B cell (primary cell): ENCODE data around the gene CDK6. TPM values are rescaled to one million over a fixed set of nuclear protein-coding genes. Genes with fewer than 3 reads are reported as not detected.
"Not testable (repeated sequence)": the region's sequence is repeated elsewhere in the genome, so short reads cannot be mapped to it uniquely, and the experiment has no call there.

Experiments used
- ATAC-seq: fragments of 200-7000 bp; cut with Tn5 transposase; one replicate; pipeline ENCODE4 v1.10.0; 2021; ENCODE audit warnings: low read depth, mild to moderate bottlenecking, moderate number of reproducible peaks, moderate library complexity
- CTCF ChIA-PET: fragments of 350-600 bp; sonication (Branson Sonifier 250); formaldehyde crosslinking; loops from one replicate; lab custom pipeline; 2021; ENCODE audit warnings: antibody characterized with exemption, inconsistent platforms; lab: Charles Lee
- POLR2A ChIA-PET: fragments of 350-600 bp; sonication (Branson Sonifier 250); formaldehyde crosslinking; loops from one replicate; lab custom pipeline; 2021; ENCODE audit warnings: antibody characterized with exemption; lab: Charles Lee
- DNase-seq: peaks from one replicate; pipeline ENCODE4 v3.0.0; 2013
- H2AFZ ChIP-seq: 2 replicates; pipeline ENCODE4 v1.6.1; 2012; ENCODE audit warnings: mild to moderate bottlenecking, low read depth, low read length; ENCODE audit not compliant: insufficient read depth, poor library complexity, severe bottlenecking
- H3K27ac ChIP-seq, 2 donors: 1 replicate in 1 of 2; 2 replicates in 1 of 2; pipeline ENCODE4 v1.5.1; 2012 to 2013; ENCODE audit warnings: low read length in 2 of 2, mild to moderate bottlenecking in 2 of 2, moderate library complexity in 1 of 2
- H3K27me3 ChIP-seq, 4 experiments: fragments of 200-600 bp in 1 of 4; sonication (generic) in 1 of 4; replicated peaks in 1 of 4; 1 replicate in 2 of 4; 2 replicates in 2 of 4; pipeline versions ENCODE4 v1.6.1 to v1.7.0; 2013 to 2016; ENCODE audit warnings: low read length in 3 of 4, mild to moderate bottlenecking in 2 of 4, mixed read lengths in 1 of 4, moderate library complexity in 1 of 4; ENCODE audit not compliant: insufficient read depth in 4 of 4, control insufficient read depth in 3 of 4; ENCODE audit errors: control extremely low read depth in 1 of 4
- H3K36me3 ChIP-seq, 2 experiments: replicated peaks in 1 of 2; 1 replicate in 1 of 2; 2 replicates in 1 of 2; pipeline versions ENCODE4 v1.6.1 to v1.7.1; 2013; ENCODE audit warnings: low read length in 1 of 2; ENCODE audit not compliant: insufficient read depth in 2 of 2, control insufficient read depth in 1 of 2; ENCODE audit errors: control extremely low read depth in 1 of 2, extremely low read depth in 1 of 2
- H3K4me1 ChIP-seq, 2 donors: fragments of 200-600 bp in 1 of 2; sonication (generic) in 1 of 2; 1 replicate in 1 of 2; 2 replicates in 1 of 2; pipeline versions ENCODE4 v1.5.1 to v1.6.1; 2013 to 2017; ENCODE audit warnings: low read length in 2 of 2; ENCODE audit not compliant: control insufficient read depth in 2 of 2, insufficient read depth in 2 of 2
- H3K4me2 ChIP-seq: replicated peaks from 2 replicates; pipeline ENCODE3; 2012; ENCODE audit warnings: mild to moderate bottlenecking, low read depth, low read length; ENCODE audit not compliant: poor library complexity, severe bottlenecking
- H3K4me3 ChIP-seq, 5 experiments: fragments of 200-600 bp in 1 of 5; sonication (generic) in 1 of 5; 1 replicate in 3 of 5; 2 replicates in 2 of 5; pipeline versions ENCODE4 v1.5.1 to v1.7.0; 2011 to 2016; ENCODE audit warnings: low read length in 4 of 5, mild to moderate bottlenecking in 4 of 5, low read depth in 2 of 5, control low read depth in 1 of 5, moderate library complexity in 1 of 5; ENCODE audit not compliant: insufficient read depth in 1 of 5; ENCODE audit errors: control extremely low read depth in 1 of 5, extremely low read depth in 1 of 5
- H3K79me2 ChIP-seq: fragments of 200-600 bp; sonication (generic); one replicate; pipeline ENCODE4 v1.6.0; 2016; ENCODE audit warnings: low read length; ENCODE audit not compliant: control insufficient read depth, insufficient read depth
- H3K9ac ChIP-seq: fragments of 200-600 bp; sonication (generic); 2 replicates; pipeline ENCODE4 v1.6.1; 2017; ENCODE audit warnings: mild to moderate bottlenecking, low read length, moderate library complexity
- H3K9me3 ChIP-seq, 3 donors: one replicate each; pipeline versions ENCODE4 v1.6.1 to v1.7.1; 2013; ENCODE audit warnings: low read length in 2 of 3; ENCODE audit not compliant: control insufficient read depth in 2 of 3, insufficient read depth in 1 of 3; ENCODE audit errors: control extremely low read depth in 1 of 3
- H4K20me1 ChIP-seq: 2 replicates; pipeline ENCODE4 v1.6.0; 2012; ENCODE audit warnings: mild to moderate bottlenecking, low read length; ENCODE audit not compliant: insufficient read depth, control insufficient read depth, poor library complexity, severe bottlenecking
- H3K27ac Mint-ChIP-seq: one replicate; pipeline ENCODE4 v1.8.0; 2021; ENCODE audit warnings: mixed read lengths
- H3K27me3 Mint-ChIP-seq: one replicate; pipeline ENCODE4 v1.8.0; 2021; ENCODE audit warnings: mixed read lengths
- H3K4me1 Mint-ChIP-seq: one replicate; pipeline ENCODE4 v1.8.0; 2021; ENCODE audit warnings: mixed read lengths
- H3K4me3 Mint-ChIP-seq: one replicate; pipeline ENCODE4 v1.8.0; 2021; ENCODE audit warnings: mixed read lengths
- H3K9me3 Mint-ChIP-seq: one replicate; pipeline ENCODE4 v1.8.0; 2022; ENCODE audit warnings: mixed read lengths; ENCODE audit not compliant: insufficient read depth
- CTCF ChIP-seq: fragments of 200-600 bp; IDR thresholded peaks from one replicate; pipeline ENCODE4 v1.8.0; 2022; ENCODE audit warnings: antibody characterized with exemption, mild to moderate bottlenecking
- EZH2 ChIP-seq: IDR thresholded peaks from 2 replicates; pipeline ENCODE4 v1.6.1; 2012; ENCODE audit warnings: borderline replicate concordance, low read depth, mild to moderate bottlenecking, moderate library complexity, low read length; ENCODE audit not compliant: insufficient read depth, poor library complexity, severe bottlenecking
- WGBS: methylation state at CpG from one replicate; pipeline ENCODE4 v1.1.5; 2013; ENCODE audit warnings: missing lambda C conversion rate; ENCODE audit not compliant: insufficient coverage; 5-methylcytosine and 5-hydroxymethylcytosine counted together
- intact Hi-C: fragments of 100-400 bp; cut with micrococcal nuclease; formaldehyde crosslinking; loops from one replicate; pipeline ENCODE4 v1.10.0; 2022
- polyA plus RNA-seq: library from polyadenylated mRNA; depleted of rRNA; stranded (reverse); fragments of >200 nt; gene quantifications from 2 replicates; pipeline ENCODE4 v1.2.3, GENCODE V29; 2012
- total RNA-seq, 2 donors: library from RNA; stranded (reverse); fragments of 120-200 nt in 1 of 2; gene quantifications; 1 replicate in 1 of 2; 2 replicates in 1 of 2; pipeline versions ENCODE4 v1.2.3 to v1.2.4, GENCODE V29; 2013 to 2022

CDK6 gene
- total and polyA plus RNA-seq, 2 donors (not counting 1 experiment from before 2014, with no cell fraction given), result 3.0 to 14.6 TPM

GRCh38 chr7:92608380-92609322 lies 227.7 kb downstream of the CDK6 start:
- no peaks in the 10 kb centered on the region for H3K36me3 ChIP-seq
- CTCF ChIA-PET, result interaction anchor here (0.6 to 1.7 kb wide), 3 partner anchors 18 to 224 kb away, joined by 3 to 5 read pairs (median 4); partner anchors contain the start of gene FAM133B
- Mint-ChIP-seq H3K4me1 (no peaks in the 10 kb centered on the region), H3K9me3 (no peaks in the 10 kb centered on the region), H3K27ac (no peak overlapping the region), H3K4me3 (no peak overlapping the region), H3K27me3 (no peaks in the 10 kb centered on the region)
- intact Hi-C loops, result no loop called here
- H3K9me3 ChIP-seq, result no peaks in the 10 kb centered on the region
- no peak overlapping the region for H3K27ac ChIP-seq
- no peak overlapping the region for H3K9ac ChIP-seq
- H3K79me2 ChIP-seq, result no peaks in the 10 kb centered on the region
- WGBS, result 90% methylated on average over 22 of the region's 27 CpGs
- no peaks in the 10 kb centered on the region for H4K20me1 ChIP-seq
- no peak overlapping the region for H3K4me2 ChIP-seq
- DNase-seq, result no peak
- TF ChIP-seq EZH2 (no peak), CTCF (no peak)
- H3K4me1 ChIP-seq, result no peaks in the 10 kb centered on the region
- no peak overlapping the region for H3K4me3 ChIP-seq
- no peak overlapping the region for H2AFZ ChIP-seq
- no peak for ATAC-seq
- POLR2A ChIA-PET, result no interaction called here
- no peaks in the 10 kb centered on the region for H3K27me3 ChIP-seq

GRCh38 chr7:92606985-92607384 lies 229.4 kb downstream of the CDK6 start:
- no peak for TF ChIP-seq EZH2
- TF ChIP-seq CTCF, result no peak
- H3K4me2 ChIP-seq, result no peak overlapping the region

DNA sequence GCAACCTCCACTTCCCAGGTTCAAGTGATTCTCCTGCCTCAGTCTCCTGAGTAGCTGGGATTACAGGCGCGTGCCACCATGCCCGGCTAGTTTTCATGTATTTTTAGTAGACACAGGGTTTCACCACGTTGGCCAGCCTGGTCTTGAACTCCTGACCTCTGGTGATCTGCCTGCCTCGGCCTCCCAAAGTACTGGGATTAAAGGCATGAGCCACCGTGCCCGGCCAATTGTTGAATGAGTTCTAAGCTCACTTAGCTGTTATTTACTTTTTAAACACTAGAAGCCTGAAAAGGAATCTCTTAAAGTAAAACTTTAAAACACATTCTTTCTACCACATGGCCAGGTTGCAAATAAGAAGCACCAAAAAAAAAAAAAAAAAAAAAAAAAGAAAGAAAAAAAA lies 231.9 kb downstream of the CDK6 start:
- H3K27ac Mint-ChIP-seq, H2AFZ ChIP-seq, H3K27me3 Mint-ChIP-seq, DNase-seq, H3K27me3 ChIP-seq, H3K27ac ChIP-seq, H4K20me1 ChIP-seq, ATAC-seq, H3K9ac ChIP-seq, H3K4me2 ChIP-seq, H3K4me3 Mint-ChIP-seq, H3K9me3 Mint-ChIP-seq, H3K79me2 ChIP-seq, H3K4me3 ChIP-seq, POLR2A ChIA-PET, intact Hi-C loops, H3K9me3 ChIP-seq, H3K36me3 ChIP-seq, H3K4me1 ChIP-seq, H3K4me1 Mint-ChIP-seq: not testable (repeated sequence)
- 93% methylated on average over 5 of the region's 7 CpGs for WGBS
- CTCF ChIA-PET, result interaction anchor here (0.7 to 2.0 kb wide), 2 partner anchors 156 to 228 kb away, joined by 4 read pairs; no protein-coding TSS in a partner anchor

More at GRCh38 chr7:92606985-92607384, 229.4 kb downstream of the CDK6 start:
- H3K4me1 ChIP-seq, result no peaks in the 10 kb centered on the region
- no peaks in the 10 kb centered on the region for H3K36me3 ChIP-seq
- ChIA-PET POLR2A (interaction anchor here (0.6 kb wide), 1 partner anchor 230 kb away, joined by 4 read pairs; the partner anchor contains the start of gene CDK6), CTCF (no interaction called here)
- ATAC-seq (no peak), DNase-seq (no peak)
- no peaks in the 10 kb centered on the region for H3K9me3 Mint-ChIP-seq
- H2AFZ ChIP-seq, result no peak overlapping the region
- H3K9ac ChIP-seq, result no peak overlapping the region
- intact Hi-C loops, result no loop called here
- no peaks in the 10 kb centered on the region for H3K4me1 Mint-ChIP-seq
- H3K27me3 Mint-ChIP-seq, result no peaks in the 10 kb centered on the region
- H3K27me3 ChIP-seq, result no peaks in the 10 kb centered on the region
- H3K27ac Mint-ChIP-seq, result no peak overlapping the region
- no peaks in the 10 kb centered on the region for H3K79me2 ChIP-seq
- no peaks in the 10 kb centered on the region for H4K20me1 ChIP-seq
- H3K9me3 ChIP-seq, result no peaks in the 10 kb centered on the region
- WGBS, result 100% methylated on average over 3 of the region's 4 CpGs
- H3K4me3 Mint-ChIP-seq, result no peak overlapping the region
- no peak overlapping the region for H3K4me3 ChIP-seq
- H3K27ac ChIP-seq, result no peak overlapping the region
